ENCODE data around the gene PPIA.
A peak's percentile ranks its signal among the peaks of the same experiment; 100 is the strongest.
"Not testable (repeated sequence)": the region's sequence is repeated elsewhere in the genome, so short reads cannot be mapped to it uniquely, and the experiment has no call there.

Gene PPIA

DNA sequence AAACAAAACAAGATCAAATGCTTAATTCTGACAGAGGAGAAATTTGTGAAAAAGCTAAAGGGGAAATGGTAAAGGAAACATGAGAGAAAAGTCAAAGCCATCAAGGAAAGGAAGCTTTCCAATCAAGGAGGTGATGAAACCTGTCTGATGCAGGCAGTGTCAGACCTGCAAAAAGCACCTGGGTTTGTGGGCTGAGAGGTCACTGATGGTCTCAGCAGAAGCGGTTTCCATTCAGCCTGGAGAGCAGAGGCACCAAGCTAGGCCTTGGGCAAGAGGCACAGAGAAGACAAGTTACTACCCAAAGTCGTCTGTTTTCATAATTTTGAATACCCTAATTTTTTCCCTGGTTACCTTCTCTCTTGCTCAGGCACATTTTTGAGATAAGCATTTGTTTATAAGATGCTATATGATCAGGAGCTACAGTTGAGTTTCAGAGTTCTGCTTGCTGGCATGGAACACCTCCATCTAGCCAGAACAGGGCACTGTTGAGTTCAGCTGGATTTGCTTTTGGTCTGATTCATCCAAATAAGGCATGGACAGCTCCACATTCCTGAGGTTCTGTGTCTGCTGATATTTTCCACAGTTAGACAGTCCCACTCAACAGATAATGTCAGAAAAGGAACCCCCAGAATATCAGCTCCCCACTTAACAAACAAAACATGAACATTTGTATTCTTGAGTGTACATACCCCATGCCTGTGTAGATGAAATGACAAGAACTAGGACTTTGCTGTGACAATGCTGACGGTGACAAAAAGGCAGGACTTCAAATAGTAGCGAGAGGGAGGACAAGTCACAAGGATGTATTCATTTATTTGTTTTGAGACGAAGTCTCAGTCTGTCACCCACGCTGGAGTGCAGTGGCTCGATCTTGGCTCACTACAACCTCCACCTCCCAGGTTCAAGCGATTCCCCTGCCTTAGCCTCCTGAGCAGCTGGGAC is 4.9 kb upstream of the PPIA start:
- DNase-seq = no peak

DNA sequence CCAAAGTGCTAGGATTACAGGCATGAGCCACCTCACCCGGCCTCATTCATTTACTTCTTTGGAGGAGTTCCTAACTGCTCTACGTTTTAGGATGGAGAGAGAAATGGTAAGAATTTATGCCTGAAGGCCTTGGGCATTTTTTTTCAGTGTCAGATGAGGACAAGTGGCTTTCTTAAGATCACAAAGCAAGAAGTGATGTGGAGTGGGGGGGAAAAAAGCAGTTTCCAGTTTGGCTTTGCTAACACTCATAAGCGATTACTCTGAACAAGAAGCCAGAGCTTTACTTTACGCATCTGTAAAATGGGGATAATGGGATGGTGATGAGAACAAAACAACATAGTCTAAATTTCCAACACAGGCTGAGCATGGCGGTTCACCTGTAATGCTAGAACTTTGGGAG is 2.6 kb upstream of the PPIA start:
- DNase-seq = no peak

DNA sequence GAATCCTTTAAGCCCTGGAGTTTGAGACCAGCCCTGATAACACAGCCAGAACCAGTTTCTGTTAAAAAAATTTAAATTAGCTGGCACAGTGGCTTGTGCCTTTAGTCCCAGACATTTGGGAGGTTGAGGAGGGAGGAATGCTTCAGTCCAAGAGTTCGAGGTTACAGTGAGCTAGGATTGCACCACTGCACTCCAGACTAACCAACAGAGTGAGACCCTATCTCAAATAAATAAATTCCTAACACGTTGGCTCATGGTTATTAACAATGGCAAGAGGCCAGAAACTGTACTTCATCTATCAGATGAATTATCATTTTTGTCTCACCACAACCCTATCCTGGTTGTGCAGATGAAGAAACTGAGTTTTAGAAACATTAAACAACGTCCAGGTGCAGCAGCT is 2.1 kb upstream of the PPIA start:
- no peak for DNase-seq

DNA sequence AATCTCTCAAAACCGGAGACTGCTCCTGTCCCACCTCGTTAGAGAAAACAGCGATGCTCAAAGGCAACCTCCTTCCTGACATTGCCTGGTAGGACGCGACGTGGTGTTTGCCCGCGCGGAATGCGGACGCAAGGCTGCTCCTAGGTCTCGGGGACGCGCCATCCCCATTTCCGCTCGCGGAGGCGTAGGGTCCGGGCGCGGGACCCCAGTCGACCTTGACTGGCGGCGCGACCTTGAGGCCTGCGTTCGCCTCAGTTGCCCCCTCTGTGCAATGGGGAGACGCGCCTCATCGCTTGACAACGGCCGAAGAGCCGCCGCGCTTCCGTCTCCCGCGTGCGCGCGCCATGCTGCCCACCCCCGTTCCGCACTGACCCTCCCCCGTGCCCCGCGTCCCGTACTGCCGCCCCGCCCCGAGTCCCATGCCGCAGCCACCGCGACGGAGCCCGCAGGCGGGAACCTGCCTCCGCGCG is 412 bp upstream of the PPIA start:
- DNase-seq = no peak

DNA sequence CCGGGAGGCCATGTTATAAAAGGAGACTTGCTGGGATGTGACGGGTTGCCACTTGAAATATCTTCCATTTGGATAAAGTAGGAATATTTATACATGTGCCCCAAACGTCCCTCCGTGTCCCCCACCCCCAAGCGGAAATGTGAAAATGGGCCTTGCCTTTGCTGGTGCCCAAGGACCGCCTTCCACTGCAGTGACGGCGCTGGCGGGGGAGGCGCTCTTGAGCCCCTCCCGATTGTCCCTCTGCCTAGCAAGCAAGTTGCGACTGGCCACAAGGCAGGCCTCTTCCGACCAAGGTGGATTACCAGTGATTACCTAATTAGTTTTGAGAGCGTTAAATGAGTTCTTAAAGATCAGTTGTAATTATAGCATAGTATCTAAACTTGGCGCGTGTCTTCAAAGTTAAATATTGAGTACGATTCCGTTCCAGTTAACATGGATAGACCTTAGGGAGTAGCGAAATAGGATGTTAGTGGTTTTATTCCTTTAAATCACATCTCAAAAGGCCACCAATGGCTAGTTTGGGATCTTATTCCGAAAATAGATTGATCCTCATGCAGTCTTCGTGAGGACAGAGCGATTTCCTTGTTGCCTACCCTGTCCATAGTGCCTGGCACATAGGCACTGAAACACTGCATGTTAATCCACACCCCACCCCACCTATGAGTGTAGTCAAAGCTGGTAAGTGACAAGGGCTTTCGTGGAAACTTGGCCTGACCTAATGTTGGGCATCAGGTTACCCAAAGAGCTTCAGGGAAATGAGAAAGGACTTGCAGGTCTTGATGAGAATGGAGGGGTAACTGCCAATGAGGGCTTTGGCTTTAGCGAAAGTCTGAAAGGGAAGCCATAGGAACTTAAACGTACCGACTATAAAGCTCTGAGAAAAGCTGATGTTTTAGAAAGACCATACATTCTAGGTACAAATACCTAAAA is 1.1 kb downstream of the PPIA start:
- peak; percentile 70 for DNase-seq

DNA sequence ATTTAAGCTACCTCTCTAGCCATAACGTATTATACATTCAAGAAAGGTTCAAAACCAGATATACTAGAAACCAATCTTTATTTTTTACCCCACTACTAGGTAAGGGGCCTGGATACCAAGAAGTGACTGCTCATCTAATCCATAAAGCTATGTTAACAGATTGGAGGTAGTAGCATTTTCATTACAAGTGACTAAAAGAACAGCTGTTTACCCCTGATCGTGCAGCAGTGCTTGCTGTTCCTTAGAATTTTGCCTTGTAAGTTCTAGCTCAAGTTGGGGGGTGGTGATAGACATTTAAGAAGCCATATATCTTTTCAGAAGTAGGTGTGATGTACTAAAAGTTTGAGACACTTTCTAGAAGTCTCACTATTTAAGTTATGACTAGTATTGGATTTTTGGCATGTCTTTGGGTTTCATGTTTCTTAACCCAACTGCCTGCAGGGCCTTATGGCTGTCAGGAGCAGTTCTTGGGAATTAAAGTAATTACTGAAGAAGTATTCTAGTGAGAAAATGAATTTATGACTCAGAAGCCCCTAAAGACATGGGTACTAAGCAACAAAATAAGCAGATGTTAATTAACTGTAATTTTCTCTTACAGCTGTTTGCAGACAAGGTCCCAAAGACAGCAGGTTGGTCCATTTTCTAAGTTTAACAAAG is 2.3 kb downstream of the PPIA start:
- DNase-seq = no peak

DNA sequence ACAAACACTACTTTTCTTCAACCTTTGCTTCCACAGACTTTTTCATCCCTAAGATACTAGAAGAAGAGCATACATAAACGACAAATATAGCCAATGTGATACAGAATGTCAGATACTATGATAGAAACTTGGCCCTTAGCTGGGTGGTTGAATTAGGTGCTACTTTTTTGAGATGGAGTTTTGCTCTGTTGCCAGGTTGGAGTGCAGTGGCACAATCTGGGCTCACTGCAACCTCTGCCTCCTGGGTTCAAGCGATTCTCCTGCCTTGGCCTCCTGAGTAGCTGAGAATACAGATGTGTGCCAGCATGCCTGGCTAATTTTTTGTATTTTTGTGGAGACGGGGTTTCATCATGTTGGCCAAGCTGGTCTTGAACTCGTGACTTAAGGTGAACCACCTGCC is 3.5 kb downstream of the PPIA start:
- no peak for DNase-seq

DNA sequence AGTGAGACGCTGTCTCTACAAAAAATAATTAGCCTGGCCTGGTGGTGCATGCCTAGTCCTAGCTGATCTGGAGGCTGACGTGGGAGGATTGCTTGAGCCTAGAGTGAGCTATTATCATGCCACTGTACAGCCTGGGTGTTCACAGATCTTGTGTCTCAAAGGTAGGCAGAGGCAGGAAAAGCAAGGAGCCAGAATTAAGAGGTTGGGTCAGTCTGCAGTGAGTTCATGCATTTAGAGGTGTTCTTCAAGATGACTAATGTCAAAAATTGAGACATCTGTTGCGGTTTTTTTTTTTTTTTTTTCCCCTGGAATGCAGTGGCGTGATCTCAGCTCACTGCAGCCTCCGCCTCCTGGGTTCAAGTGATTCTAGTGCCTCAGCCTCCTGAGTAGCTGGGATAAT is 5.4 kb downstream of the PPIA start:
- DNase-seq = no peak

DNA sequence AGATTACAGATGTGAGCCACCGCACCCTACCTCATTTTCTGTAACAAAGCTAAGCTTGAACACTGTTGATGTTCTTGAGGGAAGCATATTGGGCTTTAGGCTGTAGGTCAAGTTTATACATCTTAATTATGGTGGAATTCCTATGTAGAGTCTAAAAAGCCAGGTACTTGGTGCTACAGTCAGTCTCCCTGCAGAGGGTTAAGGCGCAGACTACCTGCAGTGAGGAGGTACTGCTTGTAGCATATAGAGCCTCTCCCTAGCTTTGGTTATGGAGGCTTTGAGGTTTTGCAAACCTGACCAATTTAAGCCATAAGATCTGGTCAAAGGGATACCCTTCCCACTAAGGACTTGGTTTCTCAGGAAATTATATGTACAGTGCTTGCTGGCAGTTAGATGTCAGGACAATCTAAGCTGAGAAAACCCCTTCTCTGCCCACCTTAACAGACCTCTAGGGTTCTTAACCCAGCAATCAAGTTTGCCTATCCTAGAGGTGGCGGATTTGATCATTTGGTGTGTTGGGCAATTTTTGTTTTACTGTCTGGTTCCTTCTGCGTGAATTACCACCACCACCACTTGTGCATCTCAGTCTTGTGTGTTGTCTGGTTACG is 6.0 kb downstream of the PPIA start:
- no peak for DNase-seq

DNA sequence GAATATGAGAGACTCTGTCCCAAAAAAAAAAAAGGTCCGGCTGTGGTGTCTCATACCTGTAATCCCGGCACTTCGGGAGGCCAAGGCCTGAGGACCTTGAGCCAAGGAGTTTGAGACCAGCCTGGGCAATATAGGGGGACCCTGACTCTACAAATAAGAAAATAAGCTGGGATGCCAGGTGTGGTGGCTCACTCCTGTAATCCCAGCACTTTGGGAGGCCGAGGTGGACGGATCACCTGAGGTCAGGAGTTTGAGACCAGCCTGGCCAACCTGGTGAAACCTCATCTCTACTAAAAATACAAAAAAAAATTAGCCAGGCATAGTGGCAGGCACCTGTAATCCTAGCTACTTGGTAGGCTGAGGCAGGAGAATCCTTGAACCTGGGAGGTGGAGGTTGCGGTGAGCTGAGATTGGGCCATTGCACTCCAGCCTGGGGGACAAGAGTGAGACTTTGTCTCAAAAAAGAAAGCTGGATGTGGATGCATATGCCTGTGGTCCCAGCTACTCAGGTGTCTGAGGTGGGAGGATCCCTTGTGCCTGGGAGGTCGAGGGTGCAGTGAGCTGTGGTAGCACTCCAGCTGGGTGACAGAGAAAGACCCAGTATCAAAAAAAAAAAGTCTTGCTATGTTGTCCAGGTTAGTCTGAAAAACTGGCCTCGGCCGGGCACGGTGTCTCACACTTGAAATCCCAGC is 7.5 kb downstream of the PPIA start:
- not testable (repeated sequence) for DNase-seq

DNA sequence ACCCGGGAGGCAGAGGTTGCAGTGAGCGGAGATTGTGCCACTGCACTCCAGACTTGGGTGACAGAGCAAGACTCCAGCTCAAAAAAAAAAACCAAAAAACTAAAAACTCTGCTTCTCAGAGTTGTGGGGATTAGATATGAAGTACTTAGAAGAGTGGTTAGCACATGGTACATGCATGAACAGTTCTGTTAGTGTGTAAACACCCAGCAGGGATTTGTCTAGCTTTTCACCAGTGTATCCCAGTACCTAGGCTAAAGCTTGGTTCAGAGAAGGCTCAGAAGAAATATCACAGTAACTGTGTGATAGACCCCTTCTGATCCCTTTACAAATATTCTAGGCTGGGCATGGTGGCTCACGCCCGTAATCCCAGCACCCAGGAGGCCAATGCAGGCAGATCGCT is 9.5 kb downstream of the PPIA start:
- DNase-seq = no peak

DNA sequence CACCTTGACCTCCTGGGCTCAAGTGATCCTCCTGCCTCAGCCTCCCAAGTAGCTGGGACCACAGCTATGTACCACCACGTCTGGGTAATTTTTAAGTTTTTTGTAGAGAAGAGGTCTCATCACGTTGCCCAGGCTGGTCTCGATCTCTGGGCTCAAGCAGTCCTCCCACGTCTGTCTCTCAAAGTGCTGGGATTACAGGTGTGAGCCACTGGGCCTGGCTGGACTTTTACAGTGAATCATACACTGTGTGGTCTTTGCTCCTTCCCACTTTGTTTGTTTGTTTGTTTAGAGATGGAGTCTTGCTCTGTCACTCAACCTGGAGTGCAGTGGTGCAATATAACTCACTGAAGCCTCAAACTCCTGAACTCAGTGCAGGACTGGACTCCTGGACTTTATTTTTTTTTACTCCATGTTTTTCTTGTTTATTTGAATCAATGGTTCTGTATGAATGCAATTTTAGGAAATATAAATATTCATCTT is 12.5 kb downstream of the PPIA start:
- no peak for DNase-seq

DNA sequence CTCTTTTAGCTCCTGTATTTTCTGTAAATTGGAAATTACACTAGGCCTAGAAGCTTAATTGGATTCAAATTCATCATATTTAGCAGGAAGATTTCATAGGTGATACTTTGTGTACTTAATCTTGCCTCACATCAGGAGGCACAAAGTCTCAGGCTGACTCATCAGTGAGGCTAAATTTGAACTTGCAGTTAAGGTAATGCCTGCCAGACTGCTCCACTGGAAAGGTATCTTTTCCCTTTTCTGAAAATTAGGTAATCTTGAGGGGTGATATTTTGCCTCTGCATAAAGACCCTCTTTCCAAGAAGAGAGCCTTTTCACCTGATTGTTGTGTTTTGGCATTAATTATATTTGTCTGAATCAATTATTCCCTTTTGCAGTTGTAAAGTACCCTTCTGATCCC is 14.6 kb downstream of the PPIA start:
- no peak for DNase-seq

DNA sequence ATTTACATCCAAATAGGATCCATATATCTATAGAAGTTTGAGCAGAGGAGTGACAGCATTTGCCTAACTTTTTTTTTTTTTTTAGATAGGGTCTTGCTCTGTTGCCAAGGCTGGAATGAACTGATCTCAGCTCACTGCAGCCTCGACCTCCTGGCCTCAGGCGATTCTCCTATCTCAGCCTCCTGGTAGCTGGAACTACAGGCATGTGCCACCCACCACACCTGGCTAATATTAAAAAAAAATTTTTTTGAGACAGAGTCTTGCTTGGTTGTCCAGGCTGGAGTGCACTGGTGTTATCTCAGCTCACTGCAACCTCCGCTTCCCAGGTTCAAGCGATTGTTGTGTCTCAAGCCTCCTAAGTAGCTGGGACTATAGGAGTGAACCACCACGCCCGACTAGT is 15.1 kb downstream of the PPIA start:
- DNase-seq = no peak

DNA sequence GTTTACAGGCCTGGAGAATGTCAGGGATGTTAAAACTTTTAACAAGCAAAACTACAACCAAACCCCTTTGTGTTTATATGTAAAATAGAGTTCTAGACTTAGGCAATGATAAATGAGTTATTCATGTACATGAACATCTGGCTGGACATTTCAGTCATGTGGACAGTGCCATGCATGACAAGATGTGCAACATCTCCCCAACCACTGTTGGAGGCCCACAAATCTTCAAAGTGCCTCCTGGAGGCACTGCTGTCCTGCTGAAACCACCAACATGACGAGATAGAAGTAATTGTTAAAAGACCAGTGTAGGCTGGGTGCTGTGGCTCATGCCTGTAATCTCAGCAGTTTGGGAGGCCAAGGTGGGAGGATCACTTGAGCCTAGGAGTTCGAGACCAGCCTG is 18.4 kb downstream of the PPIA start:
- no peak for DNase-seq

DNA sequence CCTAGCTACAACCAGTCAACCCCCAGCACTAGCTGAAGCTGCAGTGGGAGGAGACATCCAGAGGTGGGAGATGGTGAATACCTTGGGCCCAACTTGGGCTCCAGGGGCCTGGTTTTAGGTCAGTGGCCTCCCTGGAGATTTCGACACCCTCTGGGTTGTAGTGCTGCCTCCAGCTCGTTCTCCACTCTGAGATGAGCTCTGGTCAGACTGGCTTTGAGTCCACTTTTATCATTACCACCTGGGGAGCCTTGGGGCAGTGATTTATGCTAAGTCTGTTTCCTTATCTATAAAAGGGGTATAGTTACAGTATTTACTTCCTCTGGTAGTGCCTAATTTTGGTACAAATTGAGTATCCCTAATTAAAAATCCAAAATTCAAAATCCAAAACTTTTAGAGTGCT is 22.8 kb downstream of the PPIA start:
- no peak for DNase-seq

DNA sequence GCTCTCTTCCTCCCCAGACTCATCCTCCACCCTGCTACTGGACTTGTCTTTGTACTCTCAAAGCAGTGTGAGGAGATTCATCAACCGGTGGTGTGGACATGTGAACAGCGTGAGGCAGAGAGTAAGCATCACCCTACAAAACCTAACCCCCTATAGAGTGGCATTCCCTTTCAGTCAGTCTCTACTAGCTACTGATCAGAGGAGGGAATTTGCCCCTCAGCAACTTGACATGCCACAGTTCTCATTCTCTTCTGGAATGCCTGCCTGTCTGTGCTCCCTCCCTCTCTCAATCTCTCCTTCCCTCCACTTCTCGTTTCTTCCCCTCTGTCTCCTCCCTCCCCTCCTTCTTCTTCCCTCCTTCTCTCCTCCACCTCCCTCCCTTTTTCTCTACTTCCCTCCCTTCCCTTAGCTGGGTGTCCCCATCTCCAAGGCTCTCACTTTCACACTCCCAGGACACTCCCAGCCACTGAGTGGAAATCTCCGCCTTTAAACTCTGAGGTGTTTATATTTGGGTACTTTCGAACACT is 26.8 kb downstream of the PPIA start:
- DNase-seq = no peak

DNA sequence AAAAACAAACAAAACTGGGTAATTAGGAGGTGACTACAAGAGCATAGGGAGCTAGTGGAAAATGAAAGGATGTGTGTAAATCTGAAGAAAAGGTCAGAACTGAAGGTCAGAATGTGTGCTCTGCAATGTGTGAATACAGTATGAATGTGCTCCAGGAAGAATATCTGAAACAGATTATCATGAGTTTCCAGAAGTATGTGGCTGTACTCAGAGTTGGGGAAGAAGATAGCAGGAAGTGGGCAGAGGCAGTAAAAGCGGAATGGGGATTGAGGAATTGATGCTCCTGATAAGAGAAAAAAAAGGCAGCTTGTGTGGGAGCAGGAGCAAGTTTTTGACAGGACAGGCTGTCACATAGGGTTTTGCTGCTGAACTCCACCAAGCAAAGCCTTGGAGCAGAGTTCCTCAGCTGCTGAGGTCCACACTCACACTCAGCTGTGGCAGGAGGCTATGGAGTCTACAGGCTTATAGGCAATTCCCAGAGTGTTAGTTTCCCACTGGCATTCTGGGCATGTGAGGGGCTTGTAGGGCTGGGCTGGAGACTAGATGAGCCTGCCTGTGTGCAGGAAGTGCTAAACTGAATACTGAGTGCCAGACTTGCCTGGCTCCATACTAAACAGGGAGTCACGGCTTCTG is 28.5 kb downstream of the PPIA start:
- DNase-seq = no peak

DNA sequence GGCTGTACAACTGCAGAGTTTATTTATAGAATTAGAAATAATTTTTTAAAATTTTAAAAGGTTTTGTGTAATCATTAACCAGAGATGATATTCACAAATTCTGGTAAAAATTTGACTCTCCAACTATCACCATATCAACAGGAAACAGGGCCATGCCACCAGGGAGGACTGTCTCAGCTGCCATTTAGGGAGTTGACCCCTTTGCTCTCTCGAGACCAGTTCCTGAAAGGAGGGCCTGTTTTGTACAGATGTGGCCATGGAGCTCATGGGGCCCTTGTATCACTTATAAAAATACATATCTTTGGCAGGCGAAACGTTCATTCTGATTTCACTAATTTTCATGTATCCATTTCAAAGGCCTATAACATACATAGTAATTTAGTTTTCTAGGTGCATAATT is 31.1 kb downstream of the PPIA start:
- DNase-seq = no peak

DNA sequence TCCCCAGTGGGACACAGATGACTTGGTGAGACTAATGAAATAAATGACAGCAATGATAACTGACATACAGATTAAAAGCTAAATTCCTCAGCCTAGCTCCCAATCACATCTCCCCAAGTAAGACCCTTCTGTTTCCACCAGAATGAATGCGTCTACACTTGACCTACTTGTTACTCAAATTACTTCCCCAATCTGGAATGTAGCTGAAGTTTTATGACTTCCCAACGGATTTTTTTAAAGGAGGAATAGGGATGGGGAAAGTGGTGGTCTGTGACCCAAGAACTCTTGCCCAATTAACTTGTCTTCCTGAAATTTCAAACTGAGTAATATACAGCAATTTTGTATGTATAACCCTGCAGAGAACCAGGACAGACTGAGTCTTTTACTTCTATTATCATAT is 42.3 kb downstream of the PPIA start:
- no peak for DNase-seq

DNA sequence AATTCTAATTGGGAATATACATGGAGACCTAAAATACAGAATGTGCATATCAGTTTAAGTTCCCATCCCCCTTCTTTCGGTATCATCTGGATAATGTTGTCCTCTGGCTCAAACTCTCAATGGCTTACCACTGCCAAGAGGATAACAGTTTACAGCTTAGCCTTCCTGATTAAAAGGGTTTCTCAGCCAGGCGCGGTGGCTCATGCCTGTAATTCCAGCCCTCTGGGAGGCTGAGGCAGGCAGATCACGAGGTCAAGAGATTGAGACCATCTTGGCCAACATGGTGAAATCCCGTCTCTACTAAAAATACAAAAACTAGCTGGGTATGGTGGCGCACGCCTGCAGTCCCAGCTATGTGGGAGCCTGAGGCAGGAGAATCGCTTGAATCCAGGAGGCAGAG is 46.2 kb downstream of the PPIA start:
- DNase-seq = not testable (repeated sequence)

Data from activated T-cell treated with anti-CD3 and anti-CD28 coated beads for 4 hours (primary cell).